ENCODE measurements around the gene GSKIP. TPM values are rescaled to one million over a fixed set of nuclear protein-coding genes. Genes with fewer than 3 reads are reported as not detected.
"Not testable (repeated sequence)": the region's sequence is repeated elsewhere in the genome, so short reads cannot be mapped to it uniquely, and the experiment has no call there.

The GSKIP gene
- total RNA-seq, result 10 to 100 TPM; 23.5 to 24.8 TPM

- POLR2A ChIA-PET, result interaction anchor here (1.0 to 1.1 kb wide), 2 partner anchors 28 to 29 kb away, joined by 3 to 4 read pairs; partner anchors contain the start of gene AK7
- CTCF ChIA-PET, result no interaction called here
Observed at GRCh38 chr14:96362965-96363750, at the start of gene GSKIP, which contains the start of gene ATG2B. Gene GSKIP (plus strand): TSS chr14:96363526. CDS start chr14:96382248, 18,722 bp downstream. Gene ATG2B (minus strand): TSS chr14:96363341. CDS start chr14:96362976, 365 bp downstream.

- CTCF ChIA-PET, result no interaction called here
- POLR2A ChIA-PET, result no interaction called here
Observed at GRCh38 chr14:96316087-96316486, 47.2 kb upstream of the GSKIP start.

DNA sequence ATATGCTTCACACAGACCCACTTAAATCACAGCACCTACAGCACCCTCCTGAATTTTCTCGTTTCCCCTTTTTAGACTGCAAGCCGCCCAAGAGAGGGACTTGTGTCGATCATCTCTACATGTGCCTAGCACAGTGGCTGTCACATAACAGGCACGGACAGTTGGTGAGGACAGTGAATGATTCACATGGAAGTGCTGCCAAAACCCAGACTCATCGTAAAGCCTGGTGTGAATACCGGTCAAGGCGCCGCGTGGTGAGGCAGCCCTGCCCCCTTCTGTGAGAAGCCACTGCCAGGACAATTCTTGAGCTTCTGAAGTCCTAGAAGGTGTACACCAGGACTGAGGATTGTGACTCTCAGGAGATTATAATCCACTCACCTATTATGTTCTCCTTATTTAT is 44.5 kb upstream of the GSKIP start:
- ChIA-PET CTCF (no interaction called here), POLR2A (no interaction called here)

DNA sequence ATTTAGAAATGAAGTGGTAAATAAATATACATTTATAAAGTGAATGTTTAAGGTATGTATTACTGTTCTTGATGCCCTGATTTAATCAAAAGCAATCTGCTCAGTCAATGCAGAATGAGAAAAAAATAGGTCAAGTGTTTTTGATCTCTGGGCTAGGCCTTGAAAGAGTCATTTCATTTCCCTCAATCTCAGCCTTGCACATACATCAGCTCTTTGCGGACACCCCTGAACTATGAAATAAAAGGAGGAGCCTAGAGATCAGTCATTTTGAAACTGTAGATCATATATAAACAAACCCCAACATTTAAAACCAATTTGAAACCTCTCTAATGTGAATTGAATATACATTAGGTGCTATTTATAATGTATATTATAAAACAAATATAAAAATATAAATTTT is 42.7 kb upstream of the GSKIP start:
- ChIA-PET POLR2A (no interaction called here), CTCF (no interaction called here)

GRCh38 chr14:96324219-96324618 is 39.1 kb upstream of the GSKIP start:
- CTCF ChIA-PET, result no interaction called here

GRCh38 chr14:96338551-96338950 is 24.8 kb upstream of the GSKIP start:
- POLR2A ChIA-PET, result no interaction called here
- CTCF ChIA-PET, result no interaction called here

More at GRCh38 chr14:96324219-96324618, 39.1 kb upstream of the GSKIP start:
- POLR2A ChIA-PET, result no interaction called here

GRCh38 chr14:96341323-96341722 is 22.0 kb upstream of the GSKIP start:
- CTCF ChIA-PET, result interaction anchor here (0.7 kb wide), 1 partner anchor 12 kb away, joined by 4 read pairs; no protein-coding TSS in a partner anchor
- POLR2A ChIA-PET, result interaction anchor here (0.6 kb wide), 1 partner anchor 1276 kb away, joined by 3 read pairs; no protein-coding TSS in a partner anchor

GRCh38 chr14:96345669-96346068 is 17.7 kb upstream of the GSKIP start:
- POLR2A ChIA-PET, result no interaction called here
- CTCF ChIA-PET, result no interaction called here

GRCh38 chr14:96347957-96348356 is 15.4 kb upstream of the GSKIP start:
- POLR2A ChIA-PET, CTCF ChIA-PET: not testable (repeated sequence)

GRCh38 chr14:96349286-96350075 is 13.8 kb upstream of the GSKIP start:
- ChIA-PET CTCF (interaction anchor here (1.2 kb wide), 1 partner anchor 9 kb away, joined by 3 read pairs; no protein-coding TSS in a partner anchor), POLR2A (no interaction called here)

- CTCF ChIA-PET, result no interaction called here
- POLR2A ChIA-PET, result no interaction called here
Observed at GRCh38 chr14:96351986-96352385, 11.3 kb upstream of the GSKIP start.

GRCh38 chr14:96352708-96353107 is 10.6 kb upstream of the GSKIP start:
- ChIA-PET POLR2A (interaction anchor here (0.6 kb wide), 1 partner anchor 64 kb away, joined by 3 read pairs; no protein-coding TSS in a partner anchor), CTCF (no interaction called here)

DNA sequence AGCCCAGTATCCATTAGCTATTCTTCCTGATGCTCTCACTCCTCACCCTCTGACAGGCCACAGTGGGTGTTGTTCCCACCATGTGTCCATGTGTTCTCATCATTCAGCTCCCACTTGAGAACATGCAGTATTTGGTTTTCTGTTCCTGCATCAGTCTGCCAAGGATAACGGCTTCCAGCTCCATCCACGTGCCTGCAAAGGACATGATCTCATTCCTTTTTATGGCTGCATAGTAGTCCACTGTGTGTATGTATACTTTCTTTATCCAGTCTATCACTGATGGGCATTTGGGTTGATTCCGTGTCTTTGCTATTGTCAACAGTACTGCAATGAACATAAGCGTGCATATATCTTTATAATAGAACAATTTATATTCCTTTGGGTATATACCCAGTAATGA is 9.1 kb upstream of the GSKIP start:
- POLR2A ChIA-PET, result no interaction called here

GRCh38 chr14:96357216-96357615 is 6.1 kb upstream of the GSKIP start:
- ChIA-PET POLR2A (no interaction called here), CTCF (no interaction called here)

More for the DNA sequence above, 9.1 kb upstream of the GSKIP start:
- CTCF ChIA-PET, result no interaction called here

GRCh38 chr14:96359959-96360358 is 3.4 kb upstream of the GSKIP start:
- POLR2A ChIA-PET, result no interaction called here
- CTCF ChIA-PET, result no interaction called here

- ChIA-PET POLR2A (interaction anchor here (1.1 kb wide), 1 partner anchor 30 kb away, joined by 3 read pairs; the partner anchor contains the start of gene AK7), CTCF (no interaction called here)
Observed at GRCh38 chr14:96362071-96362964, 1.0 kb upstream of the GSKIP start.

DNA sequence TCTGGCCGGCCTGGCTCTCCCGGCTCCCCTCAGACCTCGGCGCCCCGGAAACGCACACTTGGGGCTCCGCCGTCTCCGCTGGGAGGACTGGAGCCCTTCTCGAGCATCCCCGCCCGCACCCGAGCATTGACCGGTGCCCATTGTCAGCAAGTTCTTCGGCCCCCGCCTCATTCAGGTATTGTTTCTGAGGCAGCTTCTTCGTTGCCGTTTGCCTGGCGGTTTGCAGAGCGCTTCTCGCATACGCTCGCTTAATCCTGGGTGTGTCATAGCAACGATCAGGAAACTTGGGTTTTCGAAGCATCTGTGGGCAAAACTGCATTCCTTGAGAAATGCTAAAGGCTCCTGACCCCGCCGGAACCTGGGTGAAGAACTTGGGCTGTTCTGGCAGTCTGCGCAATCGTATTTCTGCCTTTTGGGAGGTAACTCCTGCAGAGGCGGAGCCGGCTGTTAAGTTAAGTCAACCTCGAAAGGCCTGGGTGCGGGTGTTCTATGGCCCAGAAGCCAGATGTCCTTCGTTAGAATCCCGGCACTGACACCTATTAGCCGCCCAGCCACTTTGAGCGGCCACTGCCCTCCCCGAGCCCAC is 518 bp downstream of the GSKIP start:
- CTCF ChIA-PET, result no interaction called here

DNA sequence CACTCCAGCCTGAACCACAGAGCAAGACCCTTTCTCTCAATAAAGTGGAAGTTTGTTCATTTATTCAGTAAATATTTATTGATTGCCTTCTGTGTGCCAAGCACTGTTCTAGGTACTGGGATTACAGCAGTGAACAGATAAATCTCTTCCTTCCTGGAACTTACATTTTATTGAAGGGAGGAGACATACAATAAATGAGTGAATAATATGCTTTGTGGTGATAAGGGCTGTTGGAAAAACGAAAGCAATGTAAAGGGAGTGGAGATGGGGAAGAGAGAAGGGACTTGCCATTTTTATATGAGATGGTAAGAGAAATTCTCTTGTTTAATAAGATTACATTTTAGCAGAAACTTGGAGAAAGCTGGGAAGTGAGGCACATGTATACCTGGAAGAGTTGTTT is 1.6 kb downstream of the GSKIP start:
- CTCF ChIA-PET, result no interaction called here
- POLR2A ChIA-PET, result no interaction called here

More for the DNA sequence above, 518 bp downstream of the GSKIP start:
- POLR2A ChIA-PET, result interaction anchor here (1.0 kb wide), 1 partner anchor 27 kb away, joined by 4 read pairs; no protein-coding TSS in a partner anchor

DNA sequence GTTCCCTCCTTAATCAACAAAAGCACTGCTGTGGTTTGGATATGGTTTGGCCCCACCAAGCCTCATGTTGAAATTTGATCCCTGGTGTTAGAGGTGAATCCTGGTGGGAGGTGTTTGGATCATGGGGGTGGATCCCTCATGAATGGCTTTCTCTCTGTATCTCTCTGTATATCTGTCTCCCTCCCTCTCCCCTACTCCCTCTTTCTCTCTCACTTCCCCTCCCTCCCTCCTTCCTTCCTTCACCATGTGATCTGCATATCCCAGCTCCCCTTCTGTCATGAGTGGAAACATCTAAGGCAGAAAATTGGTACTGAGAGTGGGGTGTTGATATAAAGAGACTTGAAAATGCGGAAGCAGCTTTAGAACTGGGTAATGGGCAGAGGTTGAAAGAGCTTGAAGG is 5.2 kb downstream of the GSKIP start:
- ChIA-PET POLR2A (no interaction called here), CTCF (interaction anchor here (1.4 kb wide), 1 partner anchor 16 kb away, joined by 3 read pairs; no protein-coding TSS in a partner anchor)

Measured in activated CD8-positive, alpha-beta memory T cell treated with anti-CD3 and anti-CD28 coated beads for 36 hours (primary cell).